HG02943 (cell line): ENCODE results near the gene KLHL40.

Source experiments
- ATAC-seq: cut with Tn5 transposase; IDR thresholded peaks from one replicate; pipeline ENCODE4 v1.9.1; 2021; ENCODE audit warnings: mild to moderate bottlenecking, low read depth, moderate library complexity; ENCODE audit not compliant: unreplicated experiment

KLHL40 gene

GRCh38 chr3:42685363-42685881 is at the start of gene KLHL40:
Gene KLHL40 (plus strand): TSS chr3:42685537. CDS start chr3:42685619, 82 bp downstream.
- no peak for ATAC-seq

- ATAC-seq, result no peak
Measured at GRCh38 chr3:42637001-42637400, 48.3 kb upstream of the KLHL40 start.

GRCh38 chr3:42638339-42638842 is 46.9 kb upstream of the KLHL40 start:
- no peak for ATAC-seq

GRCh38 chr3:42639192-42639591 is 46.1 kb upstream of the KLHL40 start:
- ATAC-seq, result no peak

GRCh38 chr3:42640129-42640528 is 45.2 kb upstream of the KLHL40 start:
- ATAC-seq, result no peak

- ATAC-seq, result no peak
Measured at GRCh38 chr3:42640771-42641370, 44.5 kb upstream of the KLHL40 start.

GRCh38 chr3:42647821-42648459 is 37.4 kb upstream of the KLHL40 start:
- no peak for ATAC-seq

- no peak for ATAC-seq
Measured at GRCh38 chr3:42649006-42649405, 36.3 kb upstream of the KLHL40 start.

- no peak for ATAC-seq
Measured at GRCh38 chr3:42649783-42650182, 35.6 kb upstream of the KLHL40 start.

GRCh38 chr3:42651248-42652091 is 33.9 kb upstream of the KLHL40 start:
- no peak for ATAC-seq

GRCh38 chr3:42652251-42652610 is 33.1 kb upstream of the KLHL40 start:
- no peak for ATAC-seq

- ATAC-seq, result peak; percentile 48
Measured at GRCh38 chr3:42652611-42653302, 32.6 kb upstream of the KLHL40 start.

- ATAC-seq, result no peak
Measured at GRCh38 chr3:42653303-42653559, 32.1 kb upstream of the KLHL40 start.

- ATAC-seq, result no peak
Measured at GRCh38 chr3:42653560-42654330, 31.6 kb upstream of the KLHL40 start, which contains the start of gene ZBTB47. Gene ZBTB47 (plus strand): TSS chr3:42653697. CDS start chr3:42658356, 4,659 bp downstream.

GRCh38 chr3:42654331-42655201 is 30.8 kb upstream of the KLHL40 start:
- no peak for ATAC-seq

GRCh38 chr3:42655331-42655888 is 29.9 kb upstream of the KLHL40 start:
- ATAC-seq, result no peak

GRCh38 chr3:42655980-42656679 is 29.2 kb upstream of the KLHL40 start:
- ATAC-seq, result no peak
